A549 (cell line): ENCODE data around the gene SHCBP1L.

Source experiments
- CTCF ChIP-seq: fragments of >200 bp; sonication (Bioruptor Twin); formaldehyde crosslinking; IDR thresholded peaks from 3 replicates; pipeline ENCODE4 v1.5.1; 2016
- MAX ChIP-seq: IDR thresholded peaks from 2 replicates; pipeline ENCODE4 v1.6.1; 2012
- MAZ ChIP-seq: fragments of 150-350 bp; IDR thresholded peaks from 2 replicates; pipeline ENCODE4 v1.6.1; 2014; ENCODE audit warnings: antibody characterized with exemption, low read depth, low read length, borderline replicate concordance
- PHF8 ChIP-seq: fragments of 200-600 bp; sonication (generic); IDR thresholded peaks from 2 replicates; pipeline ENCODE4 v1.6.1; 2016; ENCODE audit warnings: low read depth, mild to moderate bottlenecking, antibody characterized with exemption, moderate library complexity, borderline replicate concordance
- POLR2A ChIP-seq: IDR thresholded peaks from 2 replicates; pipeline ENCODE4 v1.6.1; 2012; ENCODE audit warnings: mild to moderate bottlenecking, low read length
- RNF2 ChIP-seq: fragments of 200-600 bp; sonication (generic); IDR thresholded peaks from 2 replicates; pipeline ENCODE4 v1.6.1; 2016; ENCODE audit warnings: low read depth, mild to moderate bottlenecking, antibody characterized with exemption, moderate library complexity, borderline replicate concordance
- SMC3 ChIP-seq: fragments of >200 bp; sonication (Bioruptor Twin); formaldehyde crosslinking; IDR thresholded peaks from 3 replicates; pipeline ENCODE4 v1.6.1; 2018; ENCODE audit warnings: inconsistent platforms

- TF ChIP-seq CTCF: no peak
- TF ChIP-seq SMC3: no peak
- TF ChIP-seq RNF2: no peak
- TF ChIP-seq MAX: no peak
- no peak for TF ChIP-seq PHF8
- no peak for TF ChIP-seq MAZ
- no peak for TF ChIP-seq POLR2A
These were observed 43.4 kb downstream of the SHCBP1L start for GRCh38 chr1:182909578-182909977.
